HG03558 (cell line): Measurements from ENCODE around the gene CPTP.
"Not testable (repeated sequence)": the region's sequence is repeated elsewhere in the genome, so short reads cannot be mapped to it uniquely, and the experiment has no call there.

Experiments
- ATAC-seq: cut with Tn5 transposase; IDR thresholded peaks from one replicate; pipeline ENCODE4 v1.9.1; 2021; ENCODE audit warnings: moderate number of reproducible peaks; ENCODE audit not compliant: unreplicated experiment; ENCODE audit errors: extremely low read depth

The CPTP gene

GRCh38 chr1:1359664-1360468 is 35.3 kb downstream of the CPTP start:
- ATAC-seq = no peak

- ATAC-seq = no peak
Measured at GRCh38 chr1:1360506-1361169, 36.0 kb downstream of the CPTP start.

GRCh38 chr1:1361233-1361981 is 36.8 kb downstream of the CPTP start:
- no peak for ATAC-seq

- no peak for ATAC-seq
Measured at GRCh38 chr1:1361982-1362423, 37.4 kb downstream of the CPTP start.

- no peak for ATAC-seq
Measured at GRCh38 chr1:1364266-1364665, 39.7 kb downstream of the CPTP start.

GRCh38 chr1:1365875-1366698 is 41.5 kb downstream of the CPTP start:
- ATAC-seq = no peak

GRCh38 chr1:1366699-1367066 is 42.1 kb downstream of the CPTP start:
- no peak for ATAC-seq

- ATAC-seq = no peak
Measured at GRCh38 chr1:1367315-1367714, 42.7 kb downstream of the CPTP start.

GRCh38 chr1:1370094-1370493 is 45.5 kb downstream of the CPTP start:
- not testable (repeated sequence) for ATAC-seq

GRCh38 chr1:1370771-1371300 is 46.2 kb downstream of the CPTP start:
- no peak for ATAC-seq

GRCh38 chr1:1371364-1371745 is 46.8 kb downstream of the CPTP start:
- no peak for ATAC-seq

- no peak for ATAC-seq
Measured at GRCh38 chr1:1371746-1372711, 47.4 kb downstream of the CPTP start.

- no peak for ATAC-seq
Measured at GRCh38 chr1:1373051-1373814, 48.6 kb downstream of the CPTP start.

GRCh38 chr1:1373815-1374588 is 49.4 kb downstream of the CPTP start:
- no peak for ATAC-seq

- ATAC-seq = no peak
Measured at GRCh38 chr1:1374589-1374928, 50.0 kb downstream of the CPTP start.

GRCh38 chr1:1374929-1375662 is 50.5 kb downstream of the CPTP start, which contains the start of gene AURKAIP1:
TSS of gene AURKAIP1 (minus strand) at chr1:1375207. CDS start at chr1:1374756, 451 bp downstream.
- peak; percentile 82 for ATAC-seq
